Limb (tissue), 2 donors: ENCODE data around the gene SMIM14.
"Not testable (repeated sequence)": the region's sequence is repeated elsewhere in the genome, so short reads cannot be mapped to it uniquely, and the experiment has no call there.

Source experiments
- DNase-seq, 2 donors: peaks; one replicate each; pipeline ENCODE4 v3.0.0-alpha.2; 2016; ENCODE audit errors: extremely low spot score in 2 of 2

The SMIM14 gene

DNA sequence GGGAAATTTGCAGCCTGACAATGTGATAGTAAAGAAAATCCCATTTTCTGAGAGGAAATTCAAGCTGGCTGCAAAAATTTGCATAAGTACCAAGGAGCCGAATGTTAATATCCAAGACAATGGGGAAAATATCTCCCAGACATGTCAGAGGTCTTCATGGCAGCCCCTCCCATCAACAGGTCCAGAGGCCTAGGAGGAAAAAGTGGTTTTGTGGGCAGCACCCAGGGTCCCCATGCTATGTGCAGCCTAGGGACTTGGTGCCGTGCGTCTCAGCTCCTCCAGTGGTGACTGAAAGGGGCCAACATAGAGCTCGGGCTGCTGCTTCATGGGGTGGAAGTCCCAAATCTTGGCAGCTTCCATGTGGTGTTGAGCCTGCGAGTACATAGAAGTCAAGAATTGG is 105.1 kb downstream of the SMIM14 start:
- DNase-seq, result no peak

DNA sequence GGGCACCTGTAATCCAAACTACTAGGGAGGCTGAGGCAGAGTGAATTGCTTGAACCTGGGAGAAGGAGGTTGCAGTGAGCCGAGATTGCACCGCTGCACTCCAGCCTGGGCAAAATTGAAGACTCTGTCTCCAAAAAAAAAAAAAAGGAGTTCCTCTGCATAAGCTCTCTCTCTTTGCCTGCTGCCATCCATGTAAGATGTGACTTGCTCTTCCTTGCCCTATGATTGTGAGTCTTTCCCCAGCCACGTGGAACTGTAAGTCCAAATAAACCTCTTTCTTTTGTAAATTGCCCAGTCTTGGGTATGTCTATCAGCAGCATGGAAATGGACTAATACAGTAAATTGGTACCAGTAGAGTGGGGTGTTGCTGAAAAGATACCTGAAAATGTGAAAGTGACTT is 106.4 kb downstream of the SMIM14 start:
- DNase-seq, result not testable (repeated sequence)

DNA sequence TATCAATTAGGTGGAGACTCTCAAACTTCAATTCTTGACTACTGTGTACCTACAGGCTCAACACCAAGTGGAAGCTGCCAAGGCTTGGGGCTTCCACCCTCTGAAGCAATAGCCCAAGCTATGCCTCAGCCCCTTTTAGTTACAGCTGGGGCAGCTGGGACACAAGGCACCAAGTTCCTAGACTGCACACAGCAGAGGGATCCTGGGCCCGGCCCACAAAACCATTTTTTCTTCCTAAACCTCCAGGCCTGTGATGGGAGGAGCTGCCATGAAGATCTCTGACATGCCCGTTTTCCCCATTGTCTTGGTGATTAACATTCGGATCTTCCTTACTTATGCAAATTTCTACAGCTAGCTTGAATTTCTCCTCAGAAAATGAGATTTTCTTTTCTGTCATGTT is 108.0 kb downstream of the SMIM14 start:
- no peak for DNase-seq

DNA sequence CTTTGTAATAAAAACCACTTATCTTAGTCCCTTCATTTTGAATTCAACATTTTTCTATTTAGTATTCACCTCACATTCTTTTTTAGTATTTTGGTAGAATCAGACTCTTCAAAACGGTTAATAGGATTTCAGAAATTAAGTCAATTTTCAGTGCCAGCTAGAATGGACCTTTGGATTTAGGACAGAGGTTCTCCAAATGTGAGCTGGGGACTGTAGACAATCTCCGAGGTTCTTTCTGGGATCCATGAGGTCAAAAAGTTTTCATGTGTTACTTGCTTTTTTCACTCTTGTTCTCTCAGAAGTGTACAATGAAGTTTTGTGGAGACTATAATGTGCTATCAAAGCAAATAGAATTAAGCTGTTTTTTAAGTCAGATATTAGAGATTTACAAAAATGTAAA is 109.1 kb downstream of the SMIM14 start:
- no peak for DNase-seq

DNA sequence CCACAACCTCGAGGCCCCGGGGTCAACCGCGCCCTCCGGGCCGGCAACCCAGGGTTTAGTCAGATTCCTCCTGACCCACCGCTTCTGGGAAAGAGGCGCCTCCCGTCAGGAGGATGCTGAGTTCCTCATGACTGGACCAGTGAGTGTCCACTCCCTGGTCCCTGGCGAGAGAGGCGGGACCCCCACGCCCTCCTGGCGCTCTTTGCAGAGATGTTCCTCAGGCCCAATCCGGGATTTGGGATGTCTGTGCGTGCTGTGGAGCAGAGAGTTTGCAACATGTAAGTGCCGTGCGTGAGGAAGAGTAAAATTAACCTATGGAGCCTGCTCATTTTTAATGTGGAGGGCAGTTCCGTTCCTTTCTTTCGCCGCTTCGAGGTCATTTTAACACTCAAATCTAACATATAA is 110.6 kb downstream of the SMIM14 start:
- peak in 1 of 2 donors; percentile 40 for DNase-seq

DNA sequence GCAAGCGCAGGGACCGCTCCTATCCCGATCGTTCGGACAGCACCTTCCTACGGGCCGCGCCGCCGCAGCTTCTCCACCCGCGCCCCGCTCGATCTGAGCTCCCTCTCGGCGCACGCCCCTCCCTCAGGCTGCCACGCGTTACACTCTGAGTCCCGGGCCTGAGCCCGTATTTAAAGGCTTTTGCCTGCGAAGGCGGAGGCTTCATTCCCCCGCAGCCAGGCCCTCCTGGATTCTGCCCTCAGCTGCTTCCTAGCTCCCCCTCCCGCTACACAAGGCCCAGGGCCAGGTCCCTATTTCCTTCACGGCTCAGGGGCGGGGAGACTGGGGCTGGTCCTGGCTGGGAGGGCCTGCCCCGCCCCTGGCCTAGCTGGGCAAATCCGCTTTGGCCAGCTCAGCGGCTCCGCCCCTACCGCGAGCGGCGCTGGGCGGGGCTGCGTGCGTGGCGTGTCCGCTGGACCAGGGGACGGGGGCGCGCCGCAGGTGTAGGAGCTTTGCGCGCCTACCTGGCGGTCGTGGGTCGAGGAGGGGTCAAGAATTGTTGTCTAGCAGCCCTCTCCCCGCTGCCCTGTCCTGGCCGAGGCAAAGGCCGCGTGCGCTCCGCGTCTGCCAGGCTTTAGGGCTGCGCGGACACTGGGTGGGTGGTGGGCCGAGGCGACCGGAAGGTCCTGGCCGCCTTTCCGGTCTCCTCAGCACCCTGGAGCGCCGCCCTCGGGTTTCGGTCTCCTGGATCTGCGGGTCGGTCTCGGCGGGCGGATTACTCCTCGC is 111.2 kb downstream of the SMIM14 start, which contains the start of gene UGDH:
Gene UGDH (minus strand): TSS at position 144 of the 765 bp plus-strand sequence. CDS start 5,927 bp downstream, outside the sequence.
- DNase-seq, result peak; percentile 98 to 99

DNA sequence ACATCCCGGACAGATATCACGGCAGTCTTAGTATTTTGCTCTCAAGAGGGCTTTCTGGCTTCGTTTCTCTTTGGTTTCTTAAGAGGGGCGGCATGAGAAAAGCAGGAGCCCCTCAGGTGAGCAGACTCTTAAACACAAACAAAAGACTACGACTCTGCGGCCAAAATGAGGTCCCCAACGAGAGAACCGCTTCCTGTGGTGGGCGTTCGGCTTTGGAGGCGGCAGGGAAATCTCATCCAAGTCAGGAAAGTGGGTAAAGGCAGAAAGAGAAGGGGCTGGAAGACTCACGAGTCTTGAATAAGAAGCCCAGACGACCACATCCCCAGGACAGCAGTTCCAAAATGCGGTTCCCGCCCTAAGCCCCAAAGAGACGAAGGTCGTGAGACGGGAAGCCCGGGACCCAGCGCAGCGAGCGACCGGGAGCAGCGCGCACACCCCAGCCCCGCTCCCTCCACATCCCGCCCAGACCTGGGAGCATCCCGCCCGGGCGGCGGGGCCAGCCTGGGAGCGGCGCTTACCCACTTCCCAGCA is 111.8 kb downstream of the SMIM14 start:
- DNase-seq, result no peak

DNA sequence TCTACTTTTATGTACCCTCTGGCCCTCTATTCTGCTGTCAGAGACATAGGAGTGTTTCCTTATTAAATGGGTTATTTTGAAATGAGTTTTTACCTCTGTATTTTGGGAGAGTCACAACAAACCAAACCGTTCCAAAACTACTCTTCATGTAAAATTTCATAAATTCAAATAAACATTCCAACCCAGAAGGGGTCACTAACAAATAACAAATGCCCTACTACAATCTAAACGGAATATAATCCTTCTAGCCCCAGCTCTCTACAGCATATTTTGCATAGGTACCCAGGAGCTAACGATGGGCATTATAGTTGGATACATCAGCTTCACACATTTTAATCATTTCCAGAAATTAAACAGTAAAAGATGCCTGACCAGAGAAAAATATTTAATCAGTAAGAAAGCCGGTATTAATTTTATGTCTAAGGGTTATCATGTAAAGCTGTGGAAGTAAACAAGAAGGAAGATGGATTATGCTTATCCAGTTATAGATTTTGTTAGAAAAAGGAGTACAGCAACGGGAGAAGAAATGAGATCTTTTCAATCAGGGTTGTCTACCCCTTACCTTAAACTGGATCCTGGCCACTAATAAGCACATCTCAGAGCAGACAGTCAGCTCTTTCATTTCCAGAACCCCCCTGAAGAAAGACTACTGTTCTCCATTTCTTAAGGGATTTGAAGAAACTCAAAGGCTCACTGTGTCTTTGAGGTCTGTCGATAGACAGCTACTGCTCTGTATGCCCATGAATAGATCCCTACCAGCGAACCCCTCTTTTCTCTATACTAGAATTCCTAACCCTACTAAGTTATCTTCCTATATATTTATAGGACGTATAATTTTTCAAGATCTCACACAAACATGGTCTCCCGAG is 112.6 kb downstream of the SMIM14 start:
- no peak for DNase-seq

DNA sequence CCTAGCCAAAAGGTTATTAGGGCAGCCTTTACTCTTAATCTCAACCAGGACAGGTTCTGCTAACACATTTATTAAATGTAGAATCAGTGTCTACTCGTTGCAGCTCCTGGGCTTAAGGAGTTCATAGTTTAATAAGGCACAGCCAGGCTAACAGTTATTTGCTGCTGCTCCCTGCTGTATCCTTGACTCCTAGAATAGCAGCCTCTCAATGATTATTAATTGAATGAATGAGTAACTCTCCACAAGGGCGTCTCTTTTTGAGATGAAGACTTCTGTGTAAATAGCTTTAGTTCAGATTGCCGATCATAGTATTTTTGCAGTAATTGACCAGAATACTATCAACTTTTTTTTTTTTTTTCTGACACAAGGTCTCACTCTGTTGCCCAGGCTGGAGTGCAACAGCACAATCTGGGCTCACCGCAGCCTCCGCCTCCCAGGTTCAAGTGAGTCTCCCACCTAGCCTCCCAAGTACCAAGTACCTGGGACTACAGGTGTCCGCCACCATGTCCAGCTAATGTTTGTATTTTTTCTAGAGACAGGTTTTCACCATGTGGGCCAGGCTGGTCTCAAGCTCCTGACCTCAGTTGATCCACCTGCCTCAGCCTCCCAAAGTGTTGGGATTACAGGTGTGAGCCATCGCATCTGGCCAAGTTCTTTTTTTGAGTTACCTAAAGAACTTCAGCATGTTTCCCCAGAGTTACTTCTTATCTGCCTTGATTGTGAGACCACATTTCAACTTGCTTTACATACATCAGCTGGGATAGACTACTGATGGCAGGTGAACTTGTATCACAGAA is 114.3 kb downstream of the SMIM14 start:
- no peak for DNase-seq

DNA sequence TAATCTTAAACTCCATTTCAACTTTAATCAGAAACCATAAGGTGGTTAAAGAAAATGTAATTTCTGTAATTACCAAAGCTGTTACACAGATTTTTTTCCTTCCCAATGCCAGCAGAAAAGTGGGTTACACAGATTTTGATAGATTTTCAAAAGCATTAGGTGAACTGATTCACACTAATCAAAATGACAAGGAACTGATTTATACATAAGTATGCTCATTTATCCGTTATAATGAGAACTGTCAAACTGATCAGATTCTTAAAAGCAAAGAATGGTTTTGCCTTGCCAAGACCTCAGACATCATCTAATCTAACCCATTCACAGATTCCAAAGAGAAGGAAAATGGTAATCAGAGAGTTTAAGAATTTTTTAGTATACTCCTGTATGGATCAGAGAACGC is 116.6 kb downstream of the SMIM14 start:
- no peak for DNase-seq

DNA sequence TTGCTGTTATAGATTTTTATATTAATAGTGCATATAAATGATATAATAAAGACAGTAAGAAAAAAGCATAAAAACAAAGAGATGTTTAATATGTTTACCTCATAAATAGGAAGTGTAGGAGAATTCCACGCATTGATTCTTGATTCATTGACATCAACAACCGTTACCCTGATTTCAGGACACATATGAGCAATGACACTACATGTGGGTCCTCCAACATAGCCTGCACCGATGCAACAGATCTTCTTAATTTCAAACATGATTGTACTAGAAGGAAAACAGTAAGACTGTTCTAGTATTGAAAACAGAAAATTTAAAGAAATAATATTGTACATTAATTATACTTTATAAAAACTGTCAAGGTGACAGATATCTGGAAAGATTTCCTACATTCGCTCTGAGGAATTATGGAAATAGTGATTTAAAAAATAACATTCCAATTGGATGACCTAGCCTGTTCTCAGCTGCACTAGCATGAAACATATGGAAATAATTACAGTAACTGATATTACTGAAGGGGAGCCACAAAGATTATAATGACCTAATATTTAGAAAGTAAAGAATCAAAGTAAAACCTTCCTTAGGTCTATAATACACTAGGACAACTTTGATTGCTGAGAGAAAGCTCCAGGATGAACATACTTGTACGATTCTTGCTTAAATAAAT is 117.3 kb downstream of the SMIM14 start:
- DNase-seq, result peak in 1 of 2 donors; percentile 63

DNA sequence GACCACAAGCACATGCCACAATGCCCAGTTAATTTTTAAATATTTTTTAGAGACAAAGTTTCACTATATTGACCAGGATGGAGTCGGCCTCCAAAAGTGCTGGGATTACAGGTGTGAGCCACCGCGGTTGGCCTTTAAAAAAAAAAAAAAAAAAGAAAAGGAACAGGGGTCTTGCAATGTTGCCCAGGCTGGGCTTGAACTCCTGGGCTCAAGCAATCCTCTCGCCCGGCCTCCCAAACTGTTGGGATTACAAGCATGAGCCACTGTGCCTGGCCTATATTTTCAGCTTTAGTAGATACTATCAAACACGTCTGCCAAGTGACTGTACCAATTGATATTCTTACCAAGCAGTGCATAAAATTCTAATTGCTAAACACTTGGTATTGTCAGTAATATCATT is 120.2 kb downstream of the SMIM14 start:
- DNase-seq, result no peak

DNA sequence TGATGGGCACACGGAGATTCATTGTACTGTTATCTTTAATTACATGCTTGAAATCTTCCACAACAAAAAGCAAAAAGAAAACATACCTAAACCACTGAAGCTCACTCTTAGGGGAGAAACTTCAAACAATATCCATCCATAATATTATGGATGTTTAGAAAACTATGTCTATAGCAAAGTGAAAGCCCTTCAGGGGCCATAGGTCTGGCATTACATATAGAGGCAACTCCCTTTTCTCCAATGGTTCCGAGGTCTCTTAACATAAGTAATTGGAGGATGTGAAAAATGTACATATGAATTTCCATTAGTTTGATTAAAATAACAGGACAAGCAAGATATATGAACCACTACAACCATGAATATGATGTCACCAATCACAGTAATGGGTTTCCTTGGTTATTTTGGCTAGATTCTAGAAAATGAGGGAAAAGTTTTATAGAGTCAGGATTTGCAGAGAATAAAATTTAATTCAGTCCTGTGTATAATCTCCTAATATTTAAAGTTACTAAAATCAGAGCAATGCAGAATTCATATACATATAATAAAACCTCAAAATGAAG is 122.2 kb downstream of the SMIM14 start:
- DNase-seq, result no peak

DNA sequence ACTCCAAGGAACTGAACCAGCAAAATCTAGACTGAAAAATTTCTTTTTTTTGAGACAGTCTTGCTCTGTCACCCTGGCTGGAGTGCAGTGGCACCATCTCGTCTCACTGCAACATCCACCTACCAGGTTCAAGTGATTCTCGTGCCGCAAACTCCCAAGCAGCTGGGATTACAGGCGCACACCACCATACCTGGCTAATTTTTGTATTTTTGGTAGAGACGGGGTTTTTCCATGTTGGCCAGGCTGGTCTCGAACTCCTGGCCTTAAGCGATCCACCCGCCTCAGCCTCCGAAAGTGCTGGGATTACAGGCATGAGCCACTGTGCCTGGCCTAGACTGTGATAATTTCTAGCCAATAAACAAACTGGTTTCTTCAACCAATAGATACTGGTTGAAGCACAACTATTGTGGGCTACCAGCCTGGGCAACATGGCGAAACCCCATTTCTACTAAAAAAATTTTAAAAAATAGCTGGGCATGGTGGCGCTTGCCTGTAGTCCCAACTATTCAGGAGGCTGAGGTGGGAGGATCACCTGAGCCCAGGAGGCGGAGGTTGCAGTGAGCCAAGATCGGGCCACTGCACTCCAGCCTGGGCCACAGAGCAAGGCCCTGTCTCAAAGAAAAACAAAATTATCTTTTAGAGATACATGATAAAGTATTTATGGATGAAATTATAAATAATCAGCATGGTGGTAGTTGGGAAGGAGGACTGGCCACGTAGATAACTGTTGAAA is 122.8 kb downstream of the SMIM14 start:
- not testable (repeated sequence) for DNase-seq

DNA sequence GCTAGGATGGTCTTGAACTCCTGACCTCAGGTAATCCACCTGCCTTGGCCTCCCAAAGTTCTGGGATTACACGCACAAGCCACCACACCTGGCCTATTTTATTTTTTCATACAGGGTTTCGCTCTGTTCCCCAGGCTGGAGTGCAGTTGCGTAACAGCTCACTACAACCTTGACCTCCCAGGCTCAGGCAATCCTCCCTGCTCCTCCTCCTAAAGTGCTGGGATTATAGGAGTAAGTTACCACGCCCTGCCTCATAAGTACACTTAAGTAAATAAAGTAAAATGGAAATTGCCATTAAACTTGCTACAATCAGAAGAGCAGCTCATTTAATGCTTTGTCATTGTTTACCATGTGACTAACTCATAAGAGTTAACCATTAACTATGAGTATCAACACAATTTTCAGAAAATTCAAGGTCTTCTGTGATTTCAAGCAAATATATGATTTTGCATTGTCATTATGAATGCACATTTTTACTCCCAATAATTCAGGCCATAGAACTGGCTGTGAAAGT is 123.7 kb downstream of the SMIM14 start:
- DNase-seq, result no peak

DNA sequence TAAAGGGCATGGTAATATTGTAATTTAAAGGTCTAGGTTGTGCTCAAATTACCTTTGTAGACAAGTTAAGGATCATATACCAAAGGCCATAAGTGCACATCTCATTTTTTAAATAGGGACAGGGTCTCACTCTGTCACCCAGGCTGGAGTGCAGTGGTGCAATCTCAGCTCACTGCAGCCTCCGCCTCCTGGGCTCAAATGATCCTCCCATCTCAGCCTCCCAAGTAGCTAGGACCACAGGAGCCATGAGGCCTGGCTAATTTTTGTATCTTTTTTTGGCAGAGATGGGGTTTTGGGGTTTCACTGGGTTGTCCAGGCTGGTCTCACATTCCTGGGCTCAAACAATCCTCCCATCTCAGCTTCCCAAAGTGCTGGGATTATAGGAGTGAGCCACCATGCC is 124.4 kb downstream of the SMIM14 start:
- not testable (repeated sequence) for DNase-seq

DNA sequence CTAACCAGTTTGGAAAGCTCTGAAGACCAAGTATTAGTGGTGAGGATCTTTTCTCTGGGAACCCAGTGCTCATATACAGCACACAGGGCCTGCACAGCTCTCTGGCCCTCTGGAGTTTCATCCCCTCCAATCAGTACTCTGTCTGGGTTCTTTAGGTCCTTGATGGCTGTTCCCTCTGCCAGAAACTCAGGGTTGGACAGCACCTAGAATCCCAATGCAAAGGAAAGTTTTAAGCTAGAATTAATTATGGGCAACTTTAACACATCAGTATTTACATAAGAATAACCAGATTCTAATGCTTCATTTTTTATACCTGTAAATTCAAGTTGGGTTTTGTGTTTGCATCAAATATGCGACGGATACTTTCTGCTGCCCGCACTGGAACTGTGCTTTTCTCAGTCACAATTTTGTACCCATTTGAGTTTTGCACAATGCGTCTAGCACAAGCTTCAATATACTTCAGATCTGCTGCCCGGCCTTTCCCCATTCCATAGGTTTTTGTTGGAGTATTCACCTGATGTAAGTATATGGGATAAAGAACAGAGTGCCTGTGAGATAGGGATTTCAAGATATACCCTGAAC is 128.2 kb downstream of the SMIM14 start:
- no peak for DNase-seq

DNA sequence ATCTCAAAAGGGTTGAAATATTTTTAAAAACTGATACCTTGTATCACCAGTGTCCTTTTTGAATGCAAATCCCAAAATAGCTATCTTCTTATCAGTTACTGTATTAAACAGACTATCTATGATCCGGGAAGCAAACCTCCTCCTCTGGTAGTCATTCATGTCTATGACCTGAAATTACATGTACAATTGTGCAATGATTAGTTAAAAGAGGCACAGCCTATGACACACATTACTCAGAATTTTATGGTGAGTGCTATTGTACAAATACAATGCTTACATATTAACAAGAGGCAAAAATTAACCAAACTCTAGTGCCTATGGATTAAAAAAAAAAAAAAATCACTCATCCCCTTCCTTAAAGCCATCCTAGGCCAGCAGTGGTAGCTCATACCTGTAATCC is 133.1 kb downstream of the SMIM14 start:
- DNase-seq, result no peak

DNA sequence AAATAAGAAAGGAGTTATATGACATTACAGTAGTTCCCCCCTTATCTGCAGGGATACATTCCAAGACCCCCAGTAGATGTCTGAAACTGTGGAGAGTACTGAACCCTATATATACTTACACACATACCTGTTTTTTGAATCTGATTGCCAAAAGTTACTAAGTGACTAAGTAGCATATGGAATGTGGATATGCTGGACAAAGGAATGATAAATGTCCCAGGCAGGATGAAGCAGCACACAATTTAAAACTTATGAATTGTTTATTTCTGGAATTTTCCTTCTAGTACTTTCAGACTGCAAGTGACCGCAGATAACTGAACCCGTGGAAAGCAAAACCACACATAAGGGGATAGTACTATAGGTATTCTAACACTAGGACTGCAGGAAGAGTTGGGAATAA is 134.1 kb downstream of the SMIM14 start:
- no peak for DNase-seq
